Measurements from ENCODE around the gene PDHA1. TPM values are rescaled to one million over a fixed set of nuclear protein-coding genes. Genes with fewer than 3 reads are reported as not detected.

PDHA1 gene
- total RNA-seq, 4 donors from 2014 or later = 145 to 276 (median 200) TPM

GRCh38 chrX:19388064-19388679 is 44.4 kb downstream of the PDHA1 start:
- Histone ChIP-seq H3K27ac (no peak overlapping the region), H3K27me3 (no peaks in the 10 kb centered on the region), H3K9me3 (no peaks in the 10 kb centered on the region), H3K36me3 (no peaks in the 10 kb centered on the region), H3K4me3 (no peak overlapping the region), H3K4me1 (no peaks in the 10 kb centered on the region)
- TF ChIP-seq CTCF (IDR thresholded peaks at IDR 0.05) = no peak
- TF ChIP-seq POLR2A (IDR thresholded peaks at IDR 0.05) = no peak
- no peak for DNase-seq

DNA sequence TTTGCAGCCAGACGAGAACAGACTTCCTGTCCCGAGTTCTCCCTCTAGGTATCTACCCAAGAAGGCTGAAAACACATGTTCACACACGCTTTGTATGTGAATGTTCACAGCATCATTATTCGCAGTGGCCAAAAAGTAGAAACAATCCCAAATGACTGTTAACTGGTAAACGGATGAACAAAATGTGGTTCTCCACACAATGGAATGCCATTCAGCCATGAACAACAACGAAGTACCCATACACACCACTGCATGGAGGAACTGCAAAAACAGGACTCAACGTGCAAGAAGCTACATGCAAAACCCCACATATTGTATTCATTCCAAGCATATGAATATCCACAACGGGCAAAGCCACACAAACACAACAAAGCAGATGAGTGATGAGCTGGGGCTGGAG is 45.0 kb downstream of the PDHA1 start:
- Histone ChIP-seq H3K4me1 (no peaks in the 10 kb centered on the region), H3K9me3 (no peaks in the 10 kb centered on the region), H3K27me3 (no peaks in the 10 kb centered on the region), H3K36me3 (no peaks in the 10 kb centered on the region), H3K4me3 (no peak overlapping the region), H3K27ac (no peak overlapping the region)
- TF ChIP-seq CTCF (IDR thresholded peaks at IDR 0.05) (no peak), POLR2A (IDR thresholded peaks at IDR 0.05) (no peak)
- no peak for DNase-seq

GRCh38 chrX:19389227-19389845 is 45.6 kb downstream of the PDHA1 start:
- no peak for DNase-seq
- TF ChIP-seq CTCF (IDR thresholded peaks at IDR 0.05) (no peak), POLR2A (IDR thresholded peaks at IDR 0.05) (no peak)
- Histone ChIP-seq H3K4me1 (no peaks in the 10 kb centered on the region), H3K36me3 (no peaks in the 10 kb centered on the region), H3K4me3 (no peak overlapping the region), H3K27ac (no peak overlapping the region), H3K27me3 (no peaks in the 10 kb centered on the region), H3K9me3 (no peaks in the 10 kb centered on the region)

- H3K4me1 ChIP-seq = no peaks in the 10 kb centered on the region
- H3K9me3 ChIP-seq = no peaks in the 10 kb centered on the region
- DNase-seq = no peak
- no peaks in the 10 kb centered on the region for H3K27me3 ChIP-seq
- H3K27ac ChIP-seq = no peak overlapping the region
- H3K4me3 ChIP-seq = no peak overlapping the region
- no peaks in the 10 kb centered on the region for H3K36me3 ChIP-seq
- TF ChIP-seq POLR2A (IDR thresholded peaks at IDR 0.05) (no peak), CTCF (IDR thresholded peaks at IDR 0.05) (no peak)
These were observed 48.4 kb downstream of the PDHA1 start for GRCh38 chrX:19392078-19392477.

DNA sequence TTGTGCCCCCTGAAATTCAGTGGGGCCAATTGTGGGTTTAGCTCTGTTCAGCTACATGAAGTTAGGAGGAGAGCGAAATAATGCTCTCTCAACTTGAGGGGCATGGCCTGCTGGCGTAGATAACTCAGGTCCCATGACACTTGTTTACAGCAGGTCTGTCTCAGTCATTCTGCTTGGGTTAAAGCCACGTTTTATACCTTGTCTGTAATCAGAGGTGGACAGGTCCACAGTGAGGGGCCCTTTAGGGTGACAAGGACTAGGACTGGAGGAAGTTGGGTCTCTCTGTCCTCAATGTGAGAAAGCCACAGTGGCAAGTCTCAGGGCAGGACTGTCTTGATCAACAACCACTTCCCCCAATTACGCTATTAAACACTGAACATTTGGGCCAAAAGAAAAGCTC is 49.0 kb downstream of the PDHA1 start:
- H3K4me3 ChIP-seq = no peak overlapping the region
- TF ChIP-seq CTCF (IDR thresholded peaks at IDR 0.05) = no peak
- no peak for TF ChIP-seq POLR2A (IDR thresholded peaks at IDR 0.05)
- no peaks in the 10 kb centered on the region for H3K4me1 ChIP-seq
- no peaks in the 10 kb centered on the region for H3K36me3 ChIP-seq
- no peaks in the 10 kb centered on the region for H3K27me3 ChIP-seq
- H3K9me3 ChIP-seq = no peaks in the 10 kb centered on the region
- DNase-seq = no peak
- no peak overlapping the region for H3K27ac ChIP-seq

All from Peyer's patch (tissue), 4 donors.